Activated CD4-positive, alpha-beta T cell treated with anti-CD3 and anti-CD28 coated beads for 1 hour (primary cell): ENCODE measurements around the gene GNS.
"Not testable (repeated sequence)": the region's sequence is repeated elsewhere in the genome, so short reads cannot be mapped to it uniquely, and the experiment has no call there.

Source experiments
- DNase-seq: peaks from one replicate; pipeline ENCODE4 v3.0.0-alpha.2; 2020

The GNS gene

DNA sequence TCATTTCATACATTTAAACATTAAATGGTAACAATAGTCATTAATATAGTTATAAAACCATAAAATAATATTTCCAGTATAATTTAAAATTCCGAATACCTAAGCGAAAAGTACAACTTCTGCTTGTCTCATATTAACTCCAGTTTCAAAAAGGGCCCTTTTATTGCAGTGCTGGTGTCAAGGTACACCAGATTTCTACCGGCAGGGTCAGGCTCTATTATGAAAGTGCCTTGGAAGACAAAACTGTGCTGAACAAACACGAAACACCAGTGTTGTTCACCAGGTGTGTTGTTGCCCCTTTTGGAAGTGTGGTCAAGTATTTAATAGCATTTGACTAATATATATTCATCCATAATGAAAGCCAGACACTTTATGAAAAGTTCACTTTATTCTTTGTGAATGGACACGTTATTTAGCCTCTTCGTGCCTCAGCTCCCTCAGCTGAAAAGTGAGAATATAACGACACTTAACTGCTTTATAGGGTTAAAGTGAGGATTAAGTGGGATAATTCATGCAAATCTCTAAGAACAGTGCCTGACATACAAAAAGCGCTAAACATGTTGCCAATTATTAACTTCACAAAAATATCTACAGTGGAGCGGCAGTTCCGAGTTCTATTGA is 20.3 kb upstream of the GNS start:
- no peak for DNase-seq

DNA sequence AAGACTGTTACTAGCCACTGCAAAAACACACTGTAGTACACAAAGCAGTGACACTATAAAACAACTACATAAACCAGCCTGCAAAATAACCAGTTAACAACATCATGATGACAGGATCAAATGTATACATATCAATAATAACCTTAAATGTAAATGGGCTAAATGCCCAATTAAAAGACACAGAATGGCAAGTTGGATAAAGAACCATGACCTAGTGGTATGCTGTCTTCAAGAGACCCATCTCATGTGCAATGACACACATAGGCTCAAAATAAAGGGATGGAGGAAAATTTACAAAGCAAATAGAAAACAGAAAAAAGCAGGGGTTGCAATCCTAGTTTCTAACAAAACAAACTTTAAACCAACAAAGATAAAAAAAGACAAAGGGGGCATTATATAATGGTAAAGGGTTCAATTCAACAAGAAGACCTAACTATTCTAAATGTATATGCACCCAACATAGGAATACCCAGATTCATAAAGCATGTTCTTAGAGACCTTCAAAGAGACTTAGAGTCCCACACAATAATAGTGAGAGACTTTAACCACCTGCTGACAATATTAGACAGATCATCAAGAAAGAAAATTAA is 16.0 kb upstream of the GNS start:
- not testable (repeated sequence) for DNase-seq

DNA sequence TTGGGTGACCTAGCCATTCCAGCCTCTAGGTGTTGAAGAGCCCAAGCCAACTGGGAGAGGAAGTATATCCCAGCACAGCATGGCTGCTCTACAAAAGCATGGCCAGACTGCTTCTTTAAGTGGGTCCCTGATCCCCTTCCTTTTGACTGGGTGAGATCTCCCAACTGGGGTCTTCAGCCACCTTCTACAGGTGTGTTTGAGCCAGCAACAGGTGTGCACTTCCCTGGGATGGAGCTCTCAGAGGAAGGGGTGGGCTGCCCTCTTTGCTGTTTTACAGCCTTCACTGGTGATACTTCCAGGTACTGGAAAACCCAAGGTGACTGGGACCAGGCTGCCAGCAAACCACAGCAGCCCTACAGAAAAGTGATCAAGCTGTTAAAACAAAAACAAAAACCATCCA is 14.2 kb upstream of the GNS start:
- DNase-seq, result no peak

DNA sequence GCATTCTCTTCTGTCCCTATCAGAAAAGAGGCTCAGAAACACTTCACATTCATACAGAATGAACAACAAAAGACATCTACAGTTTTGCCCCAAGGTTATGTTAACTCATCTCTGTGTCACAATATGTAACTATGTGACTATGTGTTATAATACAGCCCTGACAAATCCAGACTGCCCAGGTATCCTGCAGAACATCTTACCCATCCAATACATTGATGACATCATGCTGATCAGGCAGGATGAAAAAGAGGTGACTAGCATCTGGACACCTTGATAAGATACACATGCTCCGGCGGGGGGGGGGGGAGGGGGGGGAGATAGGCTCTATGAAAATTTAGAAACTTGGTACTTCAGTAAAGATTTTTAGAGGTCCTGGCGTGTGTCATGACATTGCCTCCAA is 8.3 kb upstream of the GNS start:
- DNase-seq, result no peak

DNA sequence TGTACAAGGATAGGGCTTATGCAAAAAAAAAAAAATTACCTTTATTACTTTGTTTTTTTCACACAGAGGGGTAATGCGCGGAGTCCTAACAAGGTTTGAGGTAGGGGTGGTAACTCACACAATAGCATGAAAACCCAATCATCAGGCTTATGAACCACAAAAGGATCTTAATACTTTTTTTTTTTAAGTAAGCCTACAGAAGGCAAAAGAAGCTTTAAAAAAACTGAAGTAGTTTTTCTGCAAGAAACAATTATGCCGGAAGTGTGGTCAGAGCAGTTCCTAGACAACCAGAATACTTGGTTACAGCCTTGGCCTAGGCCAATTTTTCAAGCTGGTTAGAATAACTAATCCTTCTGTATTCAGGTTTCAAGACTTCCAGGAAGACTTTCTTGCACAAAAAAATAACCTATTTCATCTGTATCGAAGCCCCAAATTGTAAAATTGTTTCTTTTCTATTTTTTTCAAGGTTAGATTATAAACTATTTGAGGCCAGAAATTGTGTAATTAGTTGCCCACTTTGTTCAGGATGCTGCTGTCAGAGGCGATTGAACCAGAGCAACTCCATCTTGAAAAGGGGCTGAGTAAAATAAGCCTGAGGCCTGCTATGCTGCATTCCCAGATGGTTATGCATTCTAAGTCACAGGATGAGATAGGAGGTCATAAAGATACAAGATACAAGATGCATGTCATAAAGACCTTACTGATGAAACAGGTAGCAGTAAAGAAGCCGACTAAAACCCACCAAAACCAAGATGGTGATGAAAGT is 1.8 kb upstream of the GNS start:
- DNase-seq, result no peak

DNA sequence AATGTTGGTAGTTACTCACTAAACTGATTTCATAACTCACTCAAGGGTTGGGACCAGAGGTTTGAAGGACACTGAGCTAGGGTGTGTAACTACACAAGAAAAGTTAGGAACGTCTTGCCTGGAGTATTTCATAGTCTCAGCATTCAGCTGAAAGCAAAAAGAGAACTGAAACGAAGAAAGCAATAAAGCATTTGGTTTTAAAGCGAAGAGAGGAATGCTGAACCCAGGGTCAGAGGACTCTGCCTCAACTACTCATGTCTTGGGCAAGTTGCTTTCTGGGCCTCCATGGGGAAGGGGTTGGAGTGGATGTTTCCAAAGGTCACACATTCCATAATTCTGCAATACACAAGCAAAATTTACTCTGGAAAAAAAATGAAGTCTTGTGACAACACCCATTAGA is 1.4 kb downstream of the GNS start:
- no peak for DNase-seq

DNA sequence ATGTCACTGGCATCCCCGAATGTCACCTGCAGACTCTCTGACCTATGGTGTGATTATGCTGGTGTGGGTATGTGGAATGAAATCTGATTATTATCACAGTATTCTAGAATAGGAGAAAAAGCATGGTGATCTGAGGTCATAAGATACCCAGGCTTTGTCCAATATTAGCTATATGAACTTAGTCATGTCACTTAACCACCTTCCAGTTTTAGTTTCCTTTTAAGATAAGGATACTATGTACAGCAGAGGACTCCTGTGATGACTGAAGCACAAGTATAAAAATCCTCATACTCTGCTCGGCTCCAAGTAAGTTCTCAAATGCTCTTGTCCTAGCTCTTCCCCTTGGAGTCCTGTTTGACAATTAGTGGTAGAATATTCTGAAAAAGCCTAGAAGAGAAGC is 2.8 kb downstream of the GNS start:
- DNase-seq, result no peak

DNA sequence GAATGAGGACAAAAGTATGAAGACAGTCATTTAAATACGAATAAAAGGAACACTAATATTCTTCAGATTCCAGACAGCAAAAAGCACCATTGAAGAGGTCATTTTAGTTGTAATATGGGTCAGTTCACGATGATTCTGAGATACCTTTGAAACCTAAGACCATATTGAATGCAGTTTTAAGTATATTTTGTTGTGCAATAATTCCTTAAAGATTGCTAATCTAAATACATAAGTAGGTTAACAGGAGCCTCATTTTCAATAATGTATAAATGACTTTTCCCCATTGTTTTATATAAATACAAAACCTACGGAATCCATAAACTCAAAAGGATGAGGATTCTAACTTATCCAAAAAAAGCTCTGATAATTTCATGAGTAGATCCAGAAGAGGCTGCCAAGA is 5.8 kb downstream of the GNS start:
- DNase-seq, result no peak

DNA sequence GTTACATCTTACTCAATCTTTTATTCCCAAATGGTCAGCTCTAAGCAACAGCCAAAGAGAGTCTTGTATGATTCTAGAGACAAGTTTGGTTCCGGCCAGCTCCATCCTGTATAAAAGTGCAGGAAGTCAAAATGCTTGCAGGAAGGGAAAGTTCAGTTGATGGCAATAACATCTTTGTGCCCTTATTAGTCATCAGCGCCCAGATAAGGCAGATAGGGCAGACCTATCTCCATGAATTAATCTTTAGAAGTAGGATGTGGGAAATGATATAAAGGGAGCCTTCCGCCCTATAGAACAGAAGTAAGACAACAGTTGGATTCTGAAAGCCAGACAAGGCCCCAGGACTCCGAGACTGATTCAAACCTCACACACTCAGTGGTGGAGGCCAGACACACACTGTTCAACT is 6.4 kb downstream of the GNS start:
- DNase-seq, result no peak

DNA sequence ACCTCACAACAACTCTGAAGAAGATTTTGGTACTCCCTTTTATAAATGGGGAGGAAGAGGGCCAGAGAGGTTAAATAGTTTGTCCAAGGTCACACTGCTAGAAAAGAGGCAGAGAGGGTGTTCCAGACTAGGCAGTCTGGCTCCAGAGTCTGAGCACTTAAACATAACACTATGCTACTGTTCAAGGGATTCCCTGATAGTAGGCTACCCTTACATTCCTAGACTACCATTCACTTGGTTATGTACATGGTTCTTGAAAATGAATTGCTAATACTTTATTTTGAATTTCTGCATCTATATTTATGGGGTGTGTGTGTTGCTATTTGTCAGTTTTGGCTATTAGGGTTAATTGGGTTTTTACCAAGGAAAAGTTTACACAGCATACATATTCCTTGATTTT is 7.2 kb downstream of the GNS start:
- DNase-seq, result no peak

DNA sequence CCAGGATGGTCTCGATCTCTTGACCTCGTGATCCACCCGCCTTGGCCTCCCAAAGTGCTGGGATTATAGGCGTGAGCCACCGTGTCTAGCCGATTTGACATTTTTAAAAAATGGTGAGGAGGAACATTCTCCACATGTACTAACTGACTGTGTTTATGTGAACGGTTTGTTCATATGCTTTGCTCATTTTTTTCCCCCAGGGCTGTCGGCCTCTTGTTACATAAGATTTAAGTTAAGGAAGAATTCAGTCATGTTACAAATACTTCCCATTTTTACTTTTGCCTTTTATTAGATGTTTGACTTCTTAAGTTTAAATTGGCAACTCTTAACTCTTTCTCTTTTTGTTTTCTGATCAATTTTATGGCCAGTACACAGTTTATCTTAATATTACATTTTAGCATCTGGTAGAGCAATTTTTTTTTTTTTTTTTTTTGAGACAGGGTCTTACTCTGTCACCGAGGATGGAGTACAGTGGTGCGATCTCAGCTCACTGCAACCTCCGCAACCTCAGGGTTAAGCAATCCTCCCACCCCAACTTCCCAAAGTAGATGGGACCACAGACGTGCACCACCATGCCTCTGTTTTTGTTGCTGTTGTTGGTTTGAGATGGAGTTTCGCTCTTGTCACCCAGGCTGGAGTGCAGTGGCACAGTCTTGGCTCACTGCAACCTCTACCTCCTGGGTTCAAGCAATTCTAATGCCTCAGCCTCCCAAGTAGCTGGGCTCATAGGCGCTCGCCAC is 9.6 kb downstream of the GNS start:
- DNase-seq, result no peak

DNA sequence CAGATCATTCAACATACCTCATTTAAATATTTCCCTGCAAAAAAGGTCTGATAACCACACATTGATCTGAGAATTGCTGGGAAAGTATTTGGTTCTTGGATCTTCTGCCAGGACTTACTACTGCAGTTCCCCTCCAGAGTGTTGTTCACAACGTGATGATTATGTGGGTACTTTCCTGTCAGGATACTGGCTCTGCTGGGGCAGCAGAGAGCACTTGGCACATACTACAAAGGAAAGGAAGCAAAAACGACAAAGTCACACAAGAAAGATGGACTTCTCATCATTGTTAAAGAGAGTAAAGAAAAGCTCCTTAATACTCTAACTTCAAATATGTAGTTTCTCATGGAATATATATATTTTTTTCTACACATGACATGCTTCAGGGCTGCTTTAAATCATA is 11.5 kb downstream of the GNS start:
- DNase-seq, result no peak

DNA sequence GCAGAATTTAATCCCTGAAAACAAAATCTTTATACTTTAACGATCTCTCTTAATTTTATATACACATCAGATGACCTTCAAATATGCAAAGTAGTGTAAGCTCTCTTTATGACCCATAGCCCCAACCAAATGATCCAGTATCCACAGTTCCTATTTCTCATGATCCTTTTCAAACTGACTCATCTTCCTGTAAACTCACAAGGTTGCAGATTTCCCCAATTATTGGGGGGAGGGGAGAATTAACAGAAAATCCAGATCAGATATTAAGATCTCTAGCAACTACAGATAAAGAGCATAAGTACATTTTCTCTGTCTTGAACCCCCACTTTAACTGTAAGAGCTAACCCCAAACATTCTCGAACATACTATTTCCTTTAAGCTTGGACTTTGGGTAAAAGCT is 12.5 kb downstream of the GNS start:
- no peak for DNase-seq

DNA sequence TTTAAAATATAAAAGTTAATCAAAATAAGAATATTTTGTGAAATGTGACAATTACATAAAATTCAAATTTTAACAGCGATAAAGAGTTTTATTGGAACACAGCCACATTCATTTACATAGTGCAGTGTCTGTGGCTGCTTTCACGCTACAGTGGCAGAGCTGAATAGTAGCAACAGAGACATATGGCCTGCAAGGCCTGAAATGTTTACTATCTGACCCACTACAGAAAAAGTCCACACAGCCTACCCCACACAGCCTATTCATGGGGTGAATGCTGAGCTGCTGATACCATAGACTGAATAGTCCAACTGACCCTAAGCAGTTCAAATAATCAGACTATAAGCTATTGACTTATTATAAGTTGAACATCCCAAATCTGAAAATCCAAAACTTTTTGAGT is 13.2 kb downstream of the GNS start:
- no peak for DNase-seq

DNA sequence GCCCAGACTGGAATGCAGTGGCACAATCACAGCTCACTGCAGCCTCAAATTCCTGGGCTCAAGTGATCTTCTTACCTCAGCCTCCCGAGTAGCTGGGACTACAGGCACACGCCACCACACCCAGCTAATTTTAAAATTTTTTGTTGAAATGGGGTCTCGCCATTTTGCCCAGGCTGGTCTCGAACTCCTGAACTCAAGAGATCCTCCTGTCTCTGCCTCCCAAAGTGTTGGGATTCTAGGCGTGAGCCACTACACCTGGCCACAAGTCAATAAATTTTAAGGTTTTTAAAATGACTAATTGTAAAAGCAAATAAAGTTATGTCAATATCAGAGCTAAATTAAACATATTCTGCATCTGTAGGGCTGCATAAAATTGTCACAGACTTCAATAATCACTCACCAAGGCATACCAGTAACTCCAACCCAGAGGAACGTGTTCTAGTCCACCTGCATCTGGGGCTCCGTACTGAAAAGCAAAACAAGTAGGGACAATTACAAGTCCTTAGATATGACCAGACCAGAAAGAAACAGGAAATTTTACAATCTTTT is 13.9 kb downstream of the GNS start:
- no peak for DNase-seq

DNA sequence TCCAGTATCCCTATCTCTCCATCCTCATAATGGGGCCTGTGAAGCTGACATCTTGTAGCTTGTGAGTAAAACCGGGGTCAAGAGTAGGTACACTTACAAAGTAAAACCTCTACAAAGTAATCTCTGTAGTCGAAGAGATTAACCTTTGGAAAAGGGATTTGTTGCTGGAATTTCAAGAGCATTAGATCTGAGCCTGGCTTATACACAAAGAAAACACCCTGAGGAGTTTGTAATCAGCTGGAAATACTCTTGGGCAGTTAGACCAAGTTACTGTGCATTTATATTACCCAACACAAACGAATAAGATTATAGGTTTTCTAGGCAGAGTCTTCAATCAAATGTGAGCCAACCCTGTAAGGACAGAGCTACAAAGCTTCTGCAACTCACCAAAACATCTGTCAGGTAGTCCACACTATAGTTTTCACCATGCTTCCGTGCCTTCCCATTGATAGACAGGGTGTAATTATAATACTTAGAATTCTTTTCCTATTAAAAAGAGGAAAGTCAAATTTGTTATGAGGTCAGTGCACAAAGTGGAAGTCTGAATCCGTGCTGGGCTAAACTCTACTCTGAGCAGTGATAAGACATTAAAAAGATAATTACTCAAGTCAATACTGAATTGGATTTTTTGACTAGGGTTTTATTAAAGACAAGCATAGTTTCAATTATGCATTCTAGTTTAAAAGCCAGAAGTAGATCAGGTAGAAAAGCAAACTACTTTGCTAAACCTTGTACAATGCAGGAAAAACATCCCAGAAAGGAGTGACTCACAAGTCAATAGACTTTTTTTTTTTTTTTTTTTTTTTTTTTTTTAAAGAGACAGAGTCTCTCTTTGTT is 14.6 kb downstream of the GNS start:
- no peak for DNase-seq

DNA sequence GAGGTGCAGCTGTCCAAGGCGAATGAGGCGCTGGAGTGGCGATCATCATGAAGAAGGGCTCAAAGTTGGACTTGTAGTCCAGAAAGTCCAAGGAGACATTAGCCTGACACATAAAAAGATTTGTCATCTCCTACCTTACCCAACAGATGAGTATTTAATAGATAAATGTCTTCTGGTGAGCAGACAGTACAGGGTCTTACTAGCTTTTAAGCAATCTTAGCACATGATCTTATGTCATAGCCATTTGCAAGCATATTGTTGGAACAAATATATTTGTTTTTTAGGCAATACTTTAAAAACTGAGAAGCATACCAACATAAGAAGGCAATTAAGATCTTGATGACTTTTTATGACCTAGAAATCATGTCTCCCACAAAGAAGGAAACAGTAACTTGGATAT is 16.0 kb downstream of the GNS start:
- no peak for DNase-seq

DNA sequence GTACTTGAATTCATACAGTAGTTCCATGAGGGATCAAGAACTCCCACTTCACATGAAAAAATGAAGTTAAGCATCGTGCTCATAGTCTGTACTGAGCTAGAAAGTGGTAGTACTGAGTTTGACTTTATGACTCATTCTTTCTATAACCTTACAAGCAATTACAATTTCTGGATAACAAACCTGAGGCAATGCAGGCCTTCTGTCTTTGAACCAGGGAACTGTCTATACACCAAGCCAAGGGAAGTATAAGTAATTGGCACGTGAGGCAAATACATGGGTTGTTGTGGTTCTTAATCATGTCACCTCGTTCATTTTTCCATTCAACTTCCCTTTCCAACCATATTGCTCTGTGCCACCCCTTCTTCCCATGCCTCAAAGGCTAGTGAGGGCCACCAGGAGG is 16.8 kb downstream of the GNS start:
- DNase-seq, result no peak

DNA sequence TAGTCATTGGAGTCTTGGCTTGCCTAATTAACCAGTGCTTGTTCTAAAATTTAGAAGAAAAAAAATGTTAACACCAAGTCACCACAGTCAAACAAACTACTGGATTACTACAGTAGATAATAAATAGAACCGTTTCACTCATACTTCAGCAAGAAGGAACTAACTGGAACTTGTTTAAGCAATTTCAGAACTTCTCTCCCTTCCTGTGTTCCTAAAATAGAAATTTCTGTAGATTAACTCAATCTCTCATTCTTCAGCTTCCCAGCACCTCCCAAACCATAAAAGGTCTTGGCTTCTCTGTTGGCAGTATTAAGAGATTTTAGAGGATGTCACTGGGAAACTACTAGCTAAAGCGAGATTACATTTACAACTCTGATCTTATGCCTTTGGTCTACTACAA is 18.6 kb downstream of the GNS start:
- no peak for DNase-seq

DNA sequence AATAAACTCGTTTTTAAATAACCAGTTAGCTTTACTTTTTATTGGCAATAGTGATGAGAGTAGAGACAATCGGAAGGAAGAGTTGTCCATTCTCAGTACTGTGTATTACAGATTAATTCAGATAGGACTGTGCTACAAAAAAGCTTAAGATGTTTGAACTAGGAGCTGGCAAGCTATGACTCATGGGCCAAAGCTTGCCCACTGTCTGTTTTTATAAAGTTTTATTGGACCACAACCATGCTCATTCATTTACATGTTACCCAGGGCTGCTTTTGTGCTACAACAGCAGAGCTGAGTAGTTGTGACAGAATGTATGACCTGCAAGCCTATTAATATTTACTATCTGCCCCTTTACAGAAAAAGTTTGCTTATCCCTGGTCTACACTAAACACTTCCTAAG is 19.4 kb downstream of the GNS start:
- no peak for DNase-seq

DNA sequence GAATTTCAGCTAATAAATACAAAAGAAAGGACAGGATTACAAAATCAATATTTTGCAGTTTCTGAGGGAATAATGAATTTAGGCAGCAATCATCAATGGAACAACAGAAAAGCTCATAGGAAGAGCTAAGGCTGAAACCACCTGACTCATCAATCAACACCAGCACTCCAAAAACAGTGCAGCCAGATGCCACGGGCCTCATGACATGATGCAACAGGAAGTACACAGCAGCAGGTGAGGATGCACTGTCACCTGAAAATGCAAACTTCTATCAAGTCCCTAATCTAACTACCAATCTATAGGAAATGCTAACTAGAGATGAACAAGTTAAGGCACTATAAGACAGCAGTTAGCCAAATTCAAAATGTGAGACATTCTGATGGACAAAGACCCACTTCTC is 21.7 kb downstream of the GNS start:
- no peak for DNase-seq

DNA sequence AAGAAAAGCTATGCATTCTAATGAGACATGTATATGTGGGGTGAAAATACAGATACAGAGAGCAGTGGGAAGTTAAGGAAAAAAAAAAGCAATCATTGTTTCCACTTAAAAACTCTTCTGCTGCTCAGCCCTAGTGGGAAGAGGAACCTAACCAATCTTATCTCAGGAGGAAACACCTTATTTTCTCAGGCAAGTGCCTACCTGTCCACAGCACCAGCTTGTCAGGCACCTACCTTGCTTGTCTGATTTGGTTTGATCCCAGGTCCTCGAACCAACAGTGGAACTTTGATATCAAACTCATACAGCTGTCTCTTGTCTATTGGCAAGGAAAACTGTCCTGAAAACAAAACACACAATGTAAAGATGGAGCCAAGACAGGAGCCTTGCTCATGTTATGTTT is 22.4 kb downstream of the GNS start:
- DNase-seq, result no peak

DNA sequence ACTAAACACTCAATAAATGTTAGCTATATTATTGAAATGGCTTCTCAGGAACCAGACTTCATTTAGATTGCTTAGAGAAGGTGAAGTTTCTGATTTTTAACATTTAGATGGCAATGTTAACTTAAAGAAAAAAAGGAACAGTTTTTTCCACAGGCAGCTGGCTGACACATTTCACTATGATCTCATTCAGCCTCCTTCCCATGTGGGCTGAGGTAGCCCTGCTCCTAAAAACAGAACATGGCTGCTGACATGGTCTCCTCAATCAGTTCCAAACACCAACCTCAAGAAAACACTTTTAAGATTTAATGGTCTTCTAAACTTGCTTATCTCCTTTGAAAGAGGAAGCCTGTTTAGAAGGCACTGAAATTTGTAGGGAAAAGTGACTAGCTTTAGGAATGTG is 23.8 kb downstream of the GNS start:
- DNase-seq, result no peak
